MCF 10A (cell line): Measurements from ENCODE around the gene FGB. TPM values are rescaled to one million over a fixed set of nuclear protein-coding genes. Genes with fewer than 3 reads are reported as not detected.

Experiments used
- BruUV-seq: library from RNA; stranded (reverse); fragments of 400-500 nt; replicated peaks from 2 replicates; lab custom pipeline; 2021; lab: Mats Ljungman, UMichigan
- CTCF ChIA-PET: fragments of 300-600 bp; sonication (Branson Sonifier 250); formaldehyde crosslinking; extraction: SDS; loops from one replicate; lab custom pipeline; 2021; ENCODE audit warnings: antibody characterized with exemption, inconsistent platforms; lab: Yijun Ruan, JAX
- POLR2A ChIA-PET: fragments of 300-600, 350-650 bp; sonication (Branson Sonifier 250); formaldehyde crosslinking; extraction: SDS; loops from one replicate; lab custom pipeline; 2020; ENCODE audit warnings: antibody characterized with exemption, inconsistent platforms; lab: Yijun Ruan, JAX
- DNase-seq: peaks from one replicate; pipeline ENCODE4 v3.0.0-alpha.2; 2018; ENCODE audit not compliant: unreplicated experiment
- H3K27ac Mint-ChIP-seq: one replicate; pipeline ENCODE4 v1.8.0; 2022; ENCODE audit warnings: mild to moderate bottlenecking, low read depth, mixed read lengths; ENCODE audit not compliant: unreplicated experiment
- H3K27me3 Mint-ChIP-seq: one replicate; pipeline ENCODE4 v1.8.0; 2022; ENCODE audit warnings: mixed read lengths; ENCODE audit not compliant: insufficient read depth, unreplicated experiment
- H3K36me3 Mint-ChIP-seq: one replicate; pipeline ENCODE4 v1.8.0; 2022; ENCODE audit warnings: mild to moderate bottlenecking, moderate library complexity, mixed read lengths; ENCODE audit not compliant: insufficient read depth, unreplicated experiment
- H3K4me1 Mint-ChIP-seq: one replicate; pipeline ENCODE4 v1.8.0; 2022; ENCODE audit warnings: mixed read lengths; ENCODE audit not compliant: insufficient read depth, unreplicated experiment
- H3K4me3 Mint-ChIP-seq: one replicate; pipeline ENCODE4 v1.8.0; 2022; ENCODE audit warnings: mild to moderate bottlenecking, moderate library complexity, mixed read lengths; ENCODE audit not compliant: unreplicated experiment
- H3K9me3 Mint-ChIP-seq: one replicate; pipeline ENCODE4 v1.8.0; 2022; ENCODE audit warnings: mixed read lengths; ENCODE audit not compliant: unreplicated experiment
- CTCF ChIP-seq: fragments of 200-600 bp; IDR thresholded peaks from one replicate; pipeline ENCODE4 v1.8.0; 2022; ENCODE audit warnings: antibody characterized with exemption, mild to moderate bottlenecking; ENCODE audit not compliant: unreplicated experiment
- intact Hi-C: fragments of 100-400 bp; cut with micrococcal nuclease; formaldehyde crosslinking; loops from 2 replicates; pipeline ENCODE4 v1.14.1; 2022
- total RNA-seq: library from RNA; stranded (reverse); gene quantifications from 2 replicates; pipeline ENCODE4 v1.2.3, GENCODE V29; 2022

Gene FGB
- total RNA-seq, 1 experiment from 2014 or later, result not detected

- CTCF ChIA-PET, result interaction anchor here (0.5 to 15.2 kb wide), 18 partner anchors 8 to 1657 kb away, joined by 3 to 935 read pairs (median 4); partner anchors contain the start of genes FGB and FGG
- POLR2A ChIA-PET, result interaction anchor here (0.6 to 3.9 kb wide), 24 partner anchors 9 to 1500 kb away, joined by 3 to 50 read pairs (median 3); partner anchors contain the start of genes LRAT and TMEM131L
- intact Hi-C loops, result loop anchor here (1.0 to 10.0 kb wide), 4 partner anchors 151 to 825 kb away; partner anchors contain the start of genes MAP9 and SFRP2
- peak; percentile 96 for DNase-seq
- no peak for TF ChIP-seq CTCF
- TSS peak; percentile 62 for BruUV-seq
- Mint-ChIP-seq H3K27ac (peak within 1 kb of the TSS; percentile 96), H3K36me3 (peaks cover 20% of the 10 kb centered on the region), H3K4me3 (peak within 1 kb of the TSS; percentile 92), H3K4me1 (peaks cover 13% of the 10 kb centered on the region), H3K9me3 (no peaks in the 10 kb centered on the region), H3K27me3 (no peaks in the 10 kb centered on the region)
Observed at GRCh38 chr4:154549894-154550790, 12.7 kb upstream of the FGB start, which contains the start of gene PLRG1. Gene PLRG1, minus strand, starts transcription at chr4:154550400. Its CDS starts 92 bp downstream, at chr4:154550308.

- H3K4me3 Mint-ChIP-seq, result no peak overlapping the region
- TF ChIP-seq CTCF, result peak; percentile 80
- intact Hi-C loops, result loop anchor here (1.0 to 10.0 kb wide), 5 partner anchors 70 to 823 kb away; partner anchors contain the start of genes MAP9 and SFRP2
- CTCF ChIA-PET, result interaction anchor here (0.6 to 15.2 kb wide), 16 partner anchors 8 to 820 kb away, joined by 3 to 935 read pairs (median 4); partner anchors contain the start of gene FGG
- H3K9me3 Mint-ChIP-seq, result no peaks in the 10 kb centered on the region
- peaks cover 13% of the 10 kb centered on the region for H3K4me1 Mint-ChIP-seq
- H3K27ac Mint-ChIP-seq, result no peak overlapping the region
- BruUV-seq, result no TSS peak
- H3K27me3 Mint-ChIP-seq, result no peaks in the 10 kb centered on the region
- peak; percentile 82 for DNase-seq
- H3K36me3 Mint-ChIP-seq, result peaks cover 6% of the 10 kb centered on the region
- POLR2A ChIA-PET, result interaction anchor here (0.5 to 3.8 kb wide), 6 partner anchors 11 to 194 kb away, joined by 3 to 29 read pairs (median 4); no protein-coding TSS in a partner anchor
Observed at GRCh38 chr4:154551872-154552686, 10.7 kb upstream of the FGB start.

GRCh38 chr4:154559141-154559493 is 3.7 kb upstream of the FGB start:
- H3K4me3 Mint-ChIP-seq, result no peak overlapping the region
- no peaks in the 10 kb centered on the region for H3K9me3 Mint-ChIP-seq

More at GRCh38 chr4:154559141-154559493, 3.7 kb upstream of the FGB start:
- no TSS peak for BruUV-seq
- intact Hi-C loops, result loop anchor here (1.0 to 10.0 kb wide), 5 partner anchors 59 to 816 kb away; partner anchors contain the start of gene MAP9
- H3K4me1 Mint-ChIP-seq, result peaks cover 18% of the 10 kb centered on the region
- H3K36me3 Mint-ChIP-seq, result no peaks in the 10 kb centered on the region
- no peak for TF ChIP-seq CTCF
- no peak for DNase-seq
- no peak overlapping the region for H3K27ac Mint-ChIP-seq
- CTCF ChIA-PET, result interaction anchor here (0.6 to 15.2 kb wide), 36 partner anchors 10 to 1047 kb away, joined by 3 to 935 read pairs (median 4); partner anchors contain the start of genes FGG, LRAT and PLRG1
- POLR2A ChIA-PET, result interaction anchor here (0.6 to 2.8 kb wide), 5 partner anchors 9 to 63 kb away, joined by 3 to 11 read pairs (median 5); partner anchors contain the start of gene PLRG1
- no peaks in the 10 kb centered on the region for H3K27me3 Mint-ChIP-seq
